BLaER1 (cell line): ENCODE data around the gene AKAP8.
A peak's percentile ranks its signal among the peaks of the same experiment; 100 is the strongest.
"Not testable (repeated sequence)": the region's sequence is repeated elsewhere in the genome, so short reads cannot be mapped to it uniquely, and the experiment has no call there.

Experiments used
- H3K27ac ChIP-seq: shearing (Covaris generic); formaldehyde crosslinking; 2 replicates; pipeline ENCODE4 v1.8.1; 2022
- H3K27me3 ChIP-seq: shearing (Covaris generic); formaldehyde crosslinking; 2 replicates; pipeline ENCODE4 v1.8.1; 2022
- H3K36me3 ChIP-seq: shearing (Covaris generic); formaldehyde crosslinking; 2 replicates; pipeline ENCODE4 v1.8.1; 2022
- H3K4me1 ChIP-seq: shearing (Covaris generic); formaldehyde crosslinking; 2 replicates; pipeline ENCODE4 v1.8.1; 2022
- H3K4me2 ChIP-seq: shearing (Covaris generic); formaldehyde crosslinking; 2 replicates; pipeline ENCODE4 v1.8.1; 2022
- H3K4me3 ChIP-seq: shearing (Covaris generic); formaldehyde crosslinking; 2 replicates; pipeline ENCODE4 v1.8.1; 2022
- H3K9ac ChIP-seq: shearing (Covaris generic); formaldehyde crosslinking; 2 replicates; pipeline ENCODE4 v1.8.1; 2022
- H3K9me3 ChIP-seq: shearing (Covaris generic); formaldehyde crosslinking; 2 replicates; pipeline ENCODE4 v1.8.1; 2022
- H4K20me1 ChIP-seq: shearing (Covaris generic); formaldehyde crosslinking; 2 replicates; pipeline ENCODE4 v1.8.1; 2022
- Cebpa-rat ChIP-seq: shearing (Covaris generic); IDR thresholded peaks from 2 replicates; pipeline ENCODE4 v1.8.1; 2022

The AKAP8 gene

GRCh38 chr19:15397782-15398181 lies 18.2 kb upstream of the AKAP8 start:
- Histone ChIP-seq H3K4me3 (peak overlapping the region; percentile 49), H4K20me1 (peaks cover 84% of the 10 kb centered on the region), H3K4me2 (peak overlapping the region; percentile 90), H3K36me3 (peaks cover 97% of the 10 kb centered on the region), H3K27me3 (no peaks in the 10 kb centered on the region), H3K9ac (peak overlapping the region; percentile 72), H3K27ac (peak overlapping the region; percentile 77), H3K9me3 (no peaks in the 10 kb centered on the region), H3K4me1 (peaks cover 81% of the 10 kb centered on the region)
- TF ChIP-seq Cebpa-rat, result no peak

- no peaks in the 10 kb centered on the region for H3K27me3 ChIP-seq
- peaks cover 97% of the 10 kb centered on the region for H3K36me3 ChIP-seq
- peak overlapping the region; percentile 72; the same call in 1 of the 2 replicates for H3K9ac ChIP-seq
- H3K9me3 ChIP-seq, result no peaks in the 10 kb centered on the region
- TF ChIP-seq Cebpa-rat, result no peak
- H3K4me2 ChIP-seq, result peak overlapping the region; percentile 90
- H3K4me1 ChIP-seq, result peaks cover 75% of the 10 kb centered on the region
- H3K4me3 ChIP-seq, result peak overlapping the region; percentile 49
- H3K27ac ChIP-seq, result peak overlapping the region; percentile 77
- H4K20me1 ChIP-seq, result peaks cover 80% of the 10 kb centered on the region
These were observed 17.6 kb upstream of the AKAP8 start for GRCh38 chr19:15397236-15397635.

- peak overlapping the region; percentile 72; the same call in 1 of the 2 replicates for H3K9ac ChIP-seq
- H3K36me3 ChIP-seq, result peaks cover 97% of the 10 kb centered on the region
- H3K4me2 ChIP-seq, result peak overlapping the region; percentile 90
- no peak for TF ChIP-seq Cebpa-rat
- peaks cover 78% of the 10 kb centered on the region for H4K20me1 ChIP-seq
- H3K27me3 ChIP-seq, result no peaks in the 10 kb centered on the region
- H3K9me3 ChIP-seq, result no peaks in the 10 kb centered on the region
- 0 out of 2 replicates have a peak overlapping the region, but pooled peaks have one; percentile 49 for H3K4me3 ChIP-seq
- peaks cover 67% of the 10 kb centered on the region for H3K4me1 ChIP-seq
- H3K27ac ChIP-seq, result peak overlapping the region; percentile 77
These were observed 16.8 kb upstream of the AKAP8 start for GRCh38 chr19:15396436-15396835.

- H3K36me3 ChIP-seq, result peaks cover 94% of the 10 kb centered on the region
- peaks cover 55% of the 10 kb centered on the region for H3K4me1 ChIP-seq
- peak overlapping the region; percentile 52 for H3K4me2 ChIP-seq
- not testable (repeated sequence) for H3K9ac ChIP-seq, H3K27me3 ChIP-seq, H3K9me3 ChIP-seq, H3K4me3 ChIP-seq
- 0 out of 2 replicates have a peak overlapping the region, but pooled peaks have one; percentile 30 for H3K27ac ChIP-seq
- H4K20me1 ChIP-seq, result peaks cover 73% of the 10 kb centered on the region
These were observed 15.7 kb upstream of the AKAP8 start for GRCh38 chr19:15395251-15395650.

- TF ChIP-seq Cebpa-rat, result no peak
- no peak overlapping the region for H3K9ac ChIP-seq
- H3K4me2 ChIP-seq, result no peak overlapping the region
- H3K9me3 ChIP-seq, result no peaks in the 10 kb centered on the region
- no peaks in the 10 kb centered on the region for H3K27me3 ChIP-seq
- H3K27ac ChIP-seq, result no peak overlapping the region
- H3K36me3 ChIP-seq, result peaks cover 94% of the 10 kb centered on the region
- H3K4me1 ChIP-seq, result peaks cover 47% of the 10 kb centered on the region
- peaks cover 73% of the 10 kb centered on the region for H4K20me1 ChIP-seq
- no peak overlapping the region for H3K4me3 ChIP-seq
These were observed 14.8 kb upstream of the AKAP8 start for GRCh38 chr19:15394426-15394825.

- Histone ChIP-seq H3K4me3 (no peak overlapping the region), H3K9ac (no peak overlapping the region), H3K4me1 (peaks cover 42% of the 10 kb centered on the region), H3K27ac (no peak overlapping the region), H3K4me2 (no peak overlapping the region), H3K27me3 (no peaks in the 10 kb centered on the region), H3K36me3 (peaks cover 94% of the 10 kb centered on the region), H4K20me1 (peaks cover 73% of the 10 kb centered on the region), H3K9me3 (no peaks in the 10 kb centered on the region)
- no peak for TF ChIP-seq Cebpa-rat
These were observed 14.4 kb upstream of the AKAP8 start for GRCh38 chr19:15393963-15394362.

GRCh38 chr19:15390814-15391213 lies 11.2 kb upstream of the AKAP8 start:
- Histone ChIP-seq H3K9ac (no peak overlapping the region), H3K4me1 (peaks cover 11% of the 10 kb centered on the region), H3K4me3 (no peak overlapping the region), H3K27ac (no peak overlapping the region), H3K9me3 (no peaks in the 10 kb centered on the region), H3K27me3 (no peaks in the 10 kb centered on the region), H3K4me2 (no peak overlapping the region), H3K36me3 (peaks cover 87% of the 10 kb centered on the region), H4K20me1 (peaks cover 62% of the 10 kb centered on the region)
- TF ChIP-seq Cebpa-rat, result no peak

GRCh38 chr19:15381864-15382263 lies 2.3 kb upstream of the AKAP8 start:
- peaks cover 48% of the 10 kb centered on the region for H4K20me1 ChIP-seq
- peaks cover 32% of the 10 kb centered on the region for H3K36me3 ChIP-seq
- H3K4me3 ChIP-seq, result no peak overlapping the region
- no peak overlapping the region for H3K9ac ChIP-seq
- peaks cover 23% of the 10 kb centered on the region for H3K4me1 ChIP-seq
- H3K9me3 ChIP-seq, result no peaks in the 10 kb centered on the region
- H3K27ac ChIP-seq, result no peak overlapping the region
- no peak overlapping the region for H3K4me2 ChIP-seq
- no peaks in the 10 kb centered on the region for H3K27me3 ChIP-seq
- TF ChIP-seq Cebpa-rat, result no peak

- TF ChIP-seq Cebpa-rat, result no peak
- no peak overlapping the region for H3K4me3 ChIP-seq
- no peaks in the 10 kb centered on the region for H3K27me3 ChIP-seq
- H3K9me3 ChIP-seq, result no peaks in the 10 kb centered on the region
- H3K27ac ChIP-seq, result no peak overlapping the region
- no peak overlapping the region for H3K9ac ChIP-seq
- no peak overlapping the region for H3K4me2 ChIP-seq
- H4K20me1 ChIP-seq, result peaks cover 48% of the 10 kb centered on the region
- H3K36me3 ChIP-seq, result peaks cover 27% of the 10 kb centered on the region
- H3K4me1 ChIP-seq, result peaks cover 27% of the 10 kb centered on the region
These were observed 1.8 kb upstream of the AKAP8 start for GRCh38 chr19:15381429-15381828.

GRCh38 chr19:15379999-15380647 lies 536 bp upstream of the AKAP8 start:
- H3K4me1 ChIP-seq, result peaks cover 34% of the 10 kb centered on the region
- peaks cover 57% of the 10 kb centered on the region for H4K20me1 ChIP-seq
- H3K27me3 ChIP-seq, result no peaks in the 10 kb centered on the region
- peak overlapping the region; percentile 81 for H3K4me3 ChIP-seq
- peaks cover 23% of the 10 kb centered on the region for H3K36me3 ChIP-seq
- H3K4me2 ChIP-seq, result peak overlapping the region; percentile 90
- TF ChIP-seq Cebpa-rat, result no peak
- peak overlapping the region; percentile 82 for H3K9ac ChIP-seq
- peak overlapping the region; percentile 84 for H3K27ac ChIP-seq
- H3K9me3 ChIP-seq, result no peaks in the 10 kb centered on the region
